Measurements from ENCODE around the gene CFAP20DC.

- TF ChIP-seq, protein P1, sequence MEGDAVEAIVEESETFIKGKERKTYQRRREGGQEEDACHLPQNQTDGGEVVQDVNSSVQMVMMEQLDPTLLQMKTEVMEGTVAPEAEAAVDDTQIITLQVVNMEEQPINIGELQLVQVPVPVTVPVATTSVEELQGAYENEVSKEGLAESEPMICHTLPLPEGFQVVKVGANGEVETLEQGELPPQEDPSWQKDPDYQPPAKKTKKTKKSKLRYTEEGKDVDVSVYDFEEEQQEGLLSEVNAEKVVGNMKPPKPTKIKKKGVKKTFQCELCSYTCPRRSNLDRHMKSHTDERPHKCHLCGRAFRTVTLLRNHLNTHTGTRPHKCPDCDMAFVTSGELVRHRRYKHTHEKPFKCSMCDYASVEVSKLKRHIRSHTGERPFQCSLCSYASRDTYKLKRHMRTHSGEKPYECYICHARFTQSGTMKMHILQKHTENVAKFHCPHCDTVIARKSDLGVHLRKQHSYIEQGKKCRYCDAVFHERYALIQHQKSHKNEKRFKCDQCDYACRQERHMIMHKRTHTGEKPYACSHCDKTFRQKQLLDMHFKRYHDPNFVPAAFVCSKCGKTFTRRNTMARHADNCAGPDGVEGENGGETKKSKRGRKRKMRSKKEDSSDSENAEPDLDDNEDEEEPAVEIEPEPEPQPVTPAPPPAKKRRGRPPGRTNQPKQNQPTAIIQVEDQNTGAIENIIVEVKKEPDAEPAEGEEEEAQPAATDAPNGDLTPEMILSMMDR (IDR thresholded peaks at IDR 0.05) = no peak
- TF ChIP-seq ZFX (IDR thresholded peaks at IDR 0.05; ENCODE audit: borderline replicate concordance) = no peak
These were observed 185.3 kb downstream of the CFAP20DC start for GRCh38 chr3:58864480-58864879.
